Mesenteric fat pad (tissue), 1 donor: ENCODE data around the gene C10orf71. TPM values are rescaled to one million over a fixed set of nuclear protein-coding genes. Genes with fewer than 3 reads are reported as not detected.

Experiments
- DNase-seq: peaks from one replicate; pipeline ENCODE4 v3.0.0-alpha.2; 2020; ENCODE audit warnings: low spot score
- total RNA-seq: library from RNA; stranded (reverse); fragmentation: NEBNext Ultra II Directional; extraction: Animal tissue kit (Norgen Biotek cat#: 25700); gene quantifications from one replicate; pipeline ENCODE4 v1.2.1, GENCODE V29; 2021
- donor health status: DM: yes; HTN: yes; CAD: no.

C10orf71 gene
- total RNA-seq, 1 donor from 2014 or later: not detected

GRCh38 chr10:49313501-49314070 is 14.6 kb downstream of the C10orf71 start:
- DNase-seq: peak; percentile 62

GRCh38 chr10:49314806-49315205 is 15.8 kb downstream of the C10orf71 start:
- no peak for DNase-seq

- DNase-seq: peak; percentile 24
Observed at GRCh38 chr10:49318028-49318427, 19.1 kb downstream of the C10orf71 start.

GRCh38 chr10:49318755-49319154 is 19.8 kb downstream of the C10orf71 start:
- peak; percentile 47 for DNase-seq

GRCh38 chr10:49319206-49319605 is 20.2 kb downstream of the C10orf71 start:
- no peak for DNase-seq

GRCh38 chr10:49320191-49320590 is 21.2 kb downstream of the C10orf71 start:
- peak; percentile 47 for DNase-seq

GRCh38 chr10:49321021-49321420 is 22.1 kb downstream of the C10orf71 start:
- DNase-seq: no peak

GRCh38 chr10:49322371-49323170 is 23.6 kb downstream of the C10orf71 start:
- DNase-seq: peak; percentile 83

- DNase-seq: peak; percentile 57
Observed at GRCh38 chr10:49323171-49323895, 24.4 kb downstream of the C10orf71 start.

GRCh38 chr10:49323896-49324270 is 24.9 kb downstream of the C10orf71 start:
- peak; percentile 53 for DNase-seq

GRCh38 chr10:49324711-49325110 is 25.7 kb downstream of the C10orf71 start:
- no peak for DNase-seq

GRCh38 chr10:49325131-49325915 is 26.4 kb downstream of the C10orf71 start:
- DNase-seq: no peak

- DNase-seq: peak; percentile 88
Observed at GRCh38 chr10:49325916-49326783, 27.2 kb downstream of the C10orf71 start.

GRCh38 chr10:49327036-49327813 is 28.3 kb downstream of the C10orf71 start:
- peak; percentile 57 for DNase-seq

GRCh38 chr10:49328401-49329145 is 29.6 kb downstream of the C10orf71 start:
- peak; percentile 53 for DNase-seq

- DNase-seq: no peak
Observed at GRCh38 chr10:49329146-49329505, 30.2 kb downstream of the C10orf71 start.

- DNase-seq: peak; percentile 68
Observed at GRCh38 chr10:49330127-49330665, 31.2 kb downstream of the C10orf71 start.

- peak; percentile 60 for DNase-seq
Observed at GRCh38 chr10:49331431-49331830, 32.5 kb downstream of the C10orf71 start.

- DNase-seq: peak; percentile 41
Observed at GRCh38 chr10:49332333-49332732, 33.4 kb downstream of the C10orf71 start.
